ENCODE measurements around the gene PRAMEF12.
"Not testable (repeated sequence)": the region's sequence is repeated elsewhere in the genome, so short reads cannot be mapped to it uniquely, and the experiment has no call there.

Gene PRAMEF12

GRCh38 chr1:12819061-12819460 is 45.5 kb downstream of the PRAMEF12 start:
- H3K27ac Mint-ChIP-seq (ENCODE audit: low read depth); DNase-seq (ENCODE audit: low spot score in 2 of 2); H3K9me3 Mint-ChIP-seq; H3K4me1 Mint-ChIP-seq; ATAC-seq (replicated peaks; ENCODE audit: extremely low read depth, poor library complexity, severe bottlenecking); H3K36me3 Mint-ChIP-seq (ENCODE audit: insufficient read depth); H3K4me3 Mint-ChIP-seq: not testable (repeated sequence)
- peaks cover 61% of the 10 kb centered on the region for H3K27me3 Mint-ChIP-seq
